ENCODE data around the gene HM13.
"Not testable (repeated sequence)": the region's sequence is repeated elsewhere in the genome, so short reads cannot be mapped to it uniquely, and the experiment has no call there.

HM13 gene

GRCh38 chr20:31514154-31515071, at the start of gene HM13:
Gene HM13 (plus strand): TSS chr20:31514442. CDS start chr20:31514552, 110 bp downstream.
- peaks cover 50% of the 10 kb centered on the region for H3K79me2 ChIP-seq (ENCODE audit: control insufficient read depth, low read length)

DNA sequence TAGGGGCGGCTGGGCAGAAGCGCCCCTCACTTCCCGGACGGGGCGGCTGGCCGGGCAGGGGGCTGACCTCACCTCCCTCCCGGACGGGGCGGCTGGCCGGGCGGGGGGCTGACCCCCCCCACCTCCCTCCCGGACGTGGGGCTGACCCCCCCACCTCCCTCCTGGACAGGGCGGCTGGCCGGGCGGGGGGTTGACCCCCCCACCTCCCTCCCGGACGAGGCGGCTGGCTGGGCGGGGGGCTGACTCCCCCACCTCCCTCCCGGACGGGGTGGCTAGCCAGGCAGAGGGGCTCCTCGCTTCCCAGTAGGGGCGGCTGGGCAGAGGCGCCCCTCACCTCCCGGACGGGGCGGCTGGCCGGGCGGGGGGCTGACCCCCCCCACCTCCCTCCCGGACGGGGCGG, 43.3 kb upstream of the HM13 start:
- not testable (repeated sequence) for H3K9me2 ChIP-seq (replicated peaks; ENCODE audit: control insufficient read depth, low read length); H3K79me2 ChIP-seq (ENCODE audit: control insufficient read depth, low read length); H3K9me3 ChIP-seq (ENCODE audit: control insufficient read depth, insufficient read depth, low read length); H3K36me3 ChIP-seq (ENCODE audit: control insufficient read depth, low read length); H4K20me1 ChIP-seq (ENCODE audit: control insufficient read depth, insufficient read depth, low read depth, low read length); H3K4me2 ChIP-seq (ENCODE audit: low read length); H3K27ac ChIP-seq (ENCODE audit: low read depth, low read length); H3K4me3 ChIP-seq (ENCODE audit: low read length); H3F3A ChIP-seq (ENCODE audit: control insufficient read depth, insufficient read depth); H3K27me3 ChIP-seq (ENCODE audit: control insufficient read depth, low read length)
- H3K4me1 ChIP-seq (ENCODE audit: control insufficient read depth, low read length) = peaks cover 21% of the 10 kb centered on the region

More at GRCh38 chr20:31514154-31515071, at the start of gene HM13:
- Histone ChIP-seq H3K4me1 (ENCODE audit: control insufficient read depth, low read length) (peaks cover 26% of the 10 kb centered on the region), H4K20me1 (ENCODE audit: control insufficient read depth, insufficient read depth, low read depth, low read length) (0 out of 2 replicates have a peak, but pooled peaks cover 3% of the 10 kb centered on the region), H3K27ac (ENCODE audit: low read depth, low read length) (no peak within 1 kb of the TSS), H3K9me3 (ENCODE audit: control insufficient read depth, insufficient read depth, low read length) (no peaks in the 10 kb centered on the region), H3K27me3 (ENCODE audit: control insufficient read depth, low read length) (no peaks in the 10 kb centered on the region), H3K9me2 (replicated peaks; ENCODE audit: control insufficient read depth, low read length) (no peaks in the 10 kb centered on the region), H3K36me3 (ENCODE audit: control insufficient read depth, low read length) (peaks cover 37% of the 10 kb centered on the region), H3K4me3 (ENCODE audit: low read length) (peak within 1 kb of the TSS; percentile 96), H3K4me2 (ENCODE audit: low read length) (peak within 1 kb of the TSS; percentile 85), H3F3A (ENCODE audit: control insufficient read depth, insufficient read depth) (no peaks in the 10 kb centered on the region)
- TF ChIP-seq EZH2phosphoT487 (IDR thresholded peaks at IDR 0.05; ENCODE audit: borderline replicate concordance, low read length) = no peak
- TF ChIP-seq, protein P1, sequence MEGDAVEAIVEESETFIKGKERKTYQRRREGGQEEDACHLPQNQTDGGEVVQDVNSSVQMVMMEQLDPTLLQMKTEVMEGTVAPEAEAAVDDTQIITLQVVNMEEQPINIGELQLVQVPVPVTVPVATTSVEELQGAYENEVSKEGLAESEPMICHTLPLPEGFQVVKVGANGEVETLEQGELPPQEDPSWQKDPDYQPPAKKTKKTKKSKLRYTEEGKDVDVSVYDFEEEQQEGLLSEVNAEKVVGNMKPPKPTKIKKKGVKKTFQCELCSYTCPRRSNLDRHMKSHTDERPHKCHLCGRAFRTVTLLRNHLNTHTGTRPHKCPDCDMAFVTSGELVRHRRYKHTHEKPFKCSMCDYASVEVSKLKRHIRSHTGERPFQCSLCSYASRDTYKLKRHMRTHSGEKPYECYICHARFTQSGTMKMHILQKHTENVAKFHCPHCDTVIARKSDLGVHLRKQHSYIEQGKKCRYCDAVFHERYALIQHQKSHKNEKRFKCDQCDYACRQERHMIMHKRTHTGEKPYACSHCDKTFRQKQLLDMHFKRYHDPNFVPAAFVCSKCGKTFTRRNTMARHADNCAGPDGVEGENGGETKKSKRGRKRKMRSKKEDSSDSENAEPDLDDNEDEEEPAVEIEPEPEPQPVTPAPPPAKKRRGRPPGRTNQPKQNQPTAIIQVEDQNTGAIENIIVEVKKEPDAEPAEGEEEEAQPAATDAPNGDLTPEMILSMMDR (IDR thresholded peaks at IDR 0.05; ENCODE audit: low read depth, low read length, poor library complexity, severe bottlenecking) = peak; percentile 88

DNA sequence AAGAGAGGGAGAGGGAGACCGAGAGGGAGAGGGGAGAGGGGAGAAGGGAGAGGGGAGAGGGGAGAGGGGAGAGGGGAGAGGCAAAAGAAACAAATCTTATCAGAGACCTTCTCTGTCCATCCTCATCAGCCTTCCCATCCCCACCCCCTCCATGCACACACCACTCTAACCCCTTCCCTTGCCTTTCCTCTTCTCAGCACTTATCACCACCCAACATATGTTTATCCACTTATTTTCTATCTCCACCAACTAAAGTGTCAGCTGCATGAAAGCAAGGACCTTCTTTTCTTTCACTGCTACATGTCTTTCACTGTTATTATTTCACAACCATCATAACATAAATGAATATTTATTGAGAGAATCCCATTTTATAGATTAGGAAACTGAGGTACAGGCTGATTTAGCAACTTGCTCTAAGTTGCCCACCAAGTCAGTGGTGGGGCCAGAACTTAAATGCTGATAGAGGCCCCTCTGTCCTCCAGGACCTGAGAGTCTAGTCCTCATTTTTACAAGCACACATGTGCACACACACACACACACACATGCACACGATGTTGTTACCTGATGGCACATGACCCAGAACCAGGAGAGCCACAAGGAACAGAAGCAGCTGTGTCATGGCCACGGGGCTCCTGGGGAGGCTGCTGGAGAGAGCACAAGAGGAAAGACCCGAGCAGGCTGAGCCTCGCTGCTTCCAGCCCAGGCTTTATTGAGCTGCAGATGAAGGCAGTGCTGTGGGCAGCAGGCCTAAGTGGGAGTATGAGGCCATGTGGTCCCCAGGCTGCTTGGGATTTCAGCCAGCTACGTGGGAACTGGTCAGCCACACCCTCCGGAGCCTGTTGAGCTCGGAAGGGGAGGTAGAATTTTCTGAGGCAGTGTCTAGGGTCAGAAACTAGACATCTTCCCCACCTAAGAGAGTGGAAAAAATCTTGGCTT, 41.6 kb upstream of the HM13 start:
- peaks cover 21% of the 10 kb centered on the region for H3K4me1 ChIP-seq (ENCODE audit: control insufficient read depth, low read length)
- no peaks in the 10 kb centered on the region for H3F3A ChIP-seq (ENCODE audit: control insufficient read depth, insufficient read depth)
- TF ChIP-seq, protein P1 (IDR thresholded peaks at IDR 0.05; ENCODE audit: low read depth, low read length, poor library complexity, severe bottlenecking) = no peak
- TF ChIP-seq EZH2phosphoT487 (IDR thresholded peaks at IDR 0.05; ENCODE audit: borderline replicate concordance, low read length) = no peak
- no peak overlapping the region for H3K4me2 ChIP-seq (ENCODE audit: low read length)
- 0 out of 2 replicates have a peak, but pooled peaks cover 9% of the 10 kb centered on the region for H3K27me3 ChIP-seq (ENCODE audit: control insufficient read depth, low read length)
- H3K9me2 ChIP-seq (replicated peaks; ENCODE audit: control insufficient read depth, low read length) = no peaks in the 10 kb centered on the region
- no peaks in the 10 kb centered on the region for H3K79me2 ChIP-seq (ENCODE audit: control insufficient read depth, low read length)
- no peak overlapping the region for H3K27ac ChIP-seq (ENCODE audit: low read depth, low read length)
- H3K9me3 ChIP-seq (ENCODE audit: control insufficient read depth, insufficient read depth, low read length) = no peaks in the 10 kb centered on the region
- H3K36me3 ChIP-seq (ENCODE audit: control insufficient read depth, low read length) = no peaks in the 10 kb centered on the region
- no peaks in the 10 kb centered on the region for H4K20me1 ChIP-seq (ENCODE audit: control insufficient read depth, insufficient read depth, low read depth, low read length)
- no peak overlapping the region for H3K4me3 ChIP-seq (ENCODE audit: low read length)
